CD14-positive monocyte (primary cell): ENCODE measurements around the gene RAD51D. TPM values are rescaled to one million over a fixed set of nuclear protein-coding genes. Genes with fewer than 3 reads are reported as not detected.
"Not testable (repeated sequence)": the region's sequence is repeated elsewhere in the genome, so short reads cannot be mapped to it uniquely, and the experiment has no call there.

ENCODE experiments used
- DNase-seq, 3 donors: peaks; one replicate each; pipeline ENCODE4 v3.0.0-alpha.2; 2011 to 2022
- H2AFZ ChIP-seq: 2 replicates; pipeline ENCODE4 v1.6.0; 2012; ENCODE audit warnings: mild to moderate bottlenecking, low read depth, low read length, inconsistent platforms; ENCODE audit not compliant: insufficient read depth, poor library complexity, severe bottlenecking
- H3K27ac ChIP-seq, 2 donors: 1 replicate in 1 of 2; 2 replicates in 1 of 2; pipeline ENCODE4 v1.5.1; 2012 to 2013; ENCODE audit warnings: low read length in 2 of 2, control low read depth in 1 of 2, inconsistent platforms in 1 of 2, low read depth in 1 of 2, mild to moderate bottlenecking in 1 of 2
- H3K27me3 ChIP-seq, 2 donors: one replicate each; pipeline versions ENCODE4 v1.6.0 to v1.6.1; 2011 to 2013; ENCODE audit warnings: low read length in 2 of 2; ENCODE audit not compliant: control insufficient read depth in 2 of 2, insufficient read depth in 2 of 2
- H3K36me3 ChIP-seq, 2 donors: replicated peaks in 1 of 2; 1 replicate in 1 of 2; 2 replicates in 1 of 2; pipeline versions ENCODE4 v1.5.1 to v1.6.1; 2012 to 2013; ENCODE audit warnings: low read length in 2 of 2, control low read depth in 1 of 2, inconsistent platforms in 1 of 2, mild to moderate bottlenecking in 1 of 2; ENCODE audit not compliant: insufficient read depth in 2 of 2, control insufficient read depth in 1 of 2
- H3K4me1 ChIP-seq, 2 donors: 1 replicate in 1 of 2; 2 replicates in 1 of 2; pipeline versions ENCODE4 v1.5.1 to v1.6.1; 2012 to 2013; ENCODE audit warnings: low read length in 2 of 2, control low read depth in 1 of 2, inconsistent platforms in 1 of 2, mild to moderate bottlenecking in 1 of 2, moderate library complexity in 1 of 2; ENCODE audit not compliant: insufficient read depth in 2 of 2, control insufficient read depth in 1 of 2
- H3K4me2 ChIP-seq: replicated peaks from 2 replicates; pipeline ENCODE3; 2012; ENCODE audit warnings: low read length, moderate library complexity, mild to moderate bottlenecking; ENCODE audit not compliant: poor library complexity, severe bottlenecking; ENCODE audit errors: extremely low read depth
- H3K4me3 ChIP-seq, 3 experiments: fragments of 200-600 bp in 1 of 3; sonication (generic) in 1 of 3; replicated peaks in 1 of 3; 1 replicate in 2 of 3; 2 replicates in 1 of 3; pipeline ENCODE4 v1.5.1; 2011 to 2013; ENCODE audit warnings: low read length in 3 of 3, mild to moderate bottlenecking in 3 of 3, control low read depth in 2 of 3, low read depth in 2 of 3, inconsistent platforms in 1 of 3, moderate library complexity in 1 of 3
- H3K79me2 ChIP-seq: 2 replicates; pipeline ENCODE4 v1.6.0; 2012; ENCODE audit warnings: mild to moderate bottlenecking, control low read depth, inconsistent platforms, low read length, moderate library complexity; ENCODE audit not compliant: insufficient read depth
- H3K9ac ChIP-seq: 2 replicates; pipeline ENCODE4 v1.6.0; 2017; ENCODE audit warnings: low read length, mild to moderate bottlenecking; ENCODE audit not compliant: insufficient read depth, poor library complexity, severe bottlenecking
- H3K9me3 ChIP-seq, 2 donors: replicated peaks in 1 of 2; 1 replicate in 1 of 2; 2 replicates in 1 of 2; pipeline versions ENCODE4 v1.5.1 to v1.6.1; 2012 to 2013; ENCODE audit warnings: low read length in 2 of 2, control low read depth in 1 of 2; ENCODE audit not compliant: control insufficient read depth in 1 of 2, insufficient read depth in 1 of 2
- H4K20me1 ChIP-seq: 2 replicates; pipeline ENCODE4 v1.6.0; 2012; ENCODE audit warnings: mild to moderate bottlenecking, low read length, control low read depth, moderate library complexity; ENCODE audit not compliant: insufficient read depth
- H3K27ac Mint-ChIP-seq, 7 donors: one replicate each; pipeline ENCODE4 v1.8.0; 2020; ENCODE audit warnings: mild to moderate bottlenecking in 7 of 7, mixed read lengths in 7 of 7, moderate library complexity in 6 of 7, inconsistent platforms in 2 of 7
- H3K27me3 Mint-ChIP-seq, 3 donors: one replicate each; pipeline ENCODE4 v1.8.0; 2021 to 2022; ENCODE audit warnings: low read depth in 3 of 3, mild to moderate bottlenecking in 3 of 3, mixed read lengths in 3 of 3, moderate library complexity in 3 of 3, inconsistent platforms in 1 of 3
- H3K36me3 Mint-ChIP-seq, 2 donors: one replicate each; pipeline ENCODE4 v1.8.0; 2020; ENCODE audit warnings: mixed read lengths in 2 of 2, inconsistent platforms in 1 of 2, mild to moderate bottlenecking in 1 of 2
- H3K4me1 Mint-ChIP-seq: one replicate; pipeline ENCODE4 v1.8.0; 2020; ENCODE audit warnings: mild to moderate bottlenecking, mixed read lengths
- H3K4me3 Mint-ChIP-seq, 2 donors: one replicate each; pipeline ENCODE4 v1.8.0; 2020; ENCODE audit warnings: mild to moderate bottlenecking in 2 of 2, mixed read lengths in 2 of 2, moderate library complexity in 1 of 2
- H3K9me3 Mint-ChIP-seq, 7 donors: one replicate each; pipeline ENCODE4 v1.8.0; 2020 to 2022; ENCODE audit warnings: mixed read lengths in 7 of 7, mild to moderate bottlenecking in 6 of 7, moderate library complexity in 6 of 7, inconsistent platforms in 2 of 7
- WGBS: methylation state at CpG from one replicate; pipeline ENCODE4 v1.1.5; 2013; ENCODE audit warnings: missing lambda C conversion rate; ENCODE audit not compliant: insufficient coverage; 5-methylcytosine and 5-hydroxymethylcytosine counted together
- intact Hi-C, 2 donors: fragments of 100-400 bp; cut with micrococcal nuclease; formaldehyde crosslinking; loops; one replicate each; pipeline versions ENCODE4 v1.15.0 to v1.15.1; 2023
- polyA plus RNA-seq, 3 donors: library from polyadenylated mRNA; depleted of rRNA in 1 of 3; unstranded in 2 of 3; stranded (reverse) in 1 of 3; fragments of 300-500 nt in 2 of 3; fragments of >200 nt in 1 of 3; fragmentation: Illumina TruSeq in 2 of 3; gene quantifications; 1 replicate in 2 of 3; 2 replicates in 1 of 3; pipeline ENCODE4 v1.2.3, GENCODE V29; 2012 to 2021
- TF ChIP-seq, protein P1 (sequence below): fragments of 200-600 bp; IDR thresholded peaks from one replicate; pipeline ENCODE4 v1.8.0; 2022; ENCODE audit warnings: antibody characterized with exemption, mild to moderate bottlenecking

RAD51D gene
- polyA plus RNA-seq, 3 donors = 4.4 to 6.9 (median 5.8) TPM

DNA sequence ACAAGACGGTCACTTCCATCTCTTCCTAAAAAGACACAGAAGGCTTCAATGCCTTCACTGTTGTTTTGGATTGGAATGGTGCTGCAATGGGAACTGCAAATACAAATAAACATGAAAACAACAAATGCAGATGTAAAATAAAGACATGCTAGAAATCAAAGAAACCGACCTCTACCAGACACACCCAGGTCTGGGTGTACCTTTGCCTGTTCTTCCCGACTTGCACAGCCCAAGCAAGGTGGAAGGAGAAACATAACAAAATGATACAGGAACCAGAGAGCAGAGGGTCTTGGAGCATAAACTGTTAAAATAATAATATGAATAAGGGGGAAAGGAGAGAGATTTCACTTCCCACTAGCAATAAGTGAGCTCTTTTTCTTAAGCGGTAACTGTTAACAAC is 73.4 kb downstream of the RAD51D start:
- Histone ChIP-seq H3K36me3 (peaks cover 0 to 1% of the 10 kb centered on the region in 2 donors), H4K20me1 (peaks cover 4% of the 10 kb centered on the region), H3K9me3 (no peaks in the 10 kb centered on the region), H3K4me3 (peak overlapping the region in 1 of 3 experiments; percentile 12), H3K9ac (no peak overlapping the region), H3K27me3 (no peaks in the 10 kb centered on the region), H3K4me1 (peaks cover 32 to 36% of the 10 kb centered on the region in 2 donors), H3K79me2 (peaks cover 72% of the 10 kb centered on the region), H3K27ac (peak overlapping the region in 1 of 2 donors; percentile 53), H2AFZ (no peak overlapping the region), H3K4me2 (no peak overlapping the region)
- intact Hi-C loops = loop anchor here in 1 of 2 donors (5.0 kb wide), 1 partner anchor 41 kb away; no protein-coding TSS in a partner anchor
- TF ChIP-seq, protein P1, sequence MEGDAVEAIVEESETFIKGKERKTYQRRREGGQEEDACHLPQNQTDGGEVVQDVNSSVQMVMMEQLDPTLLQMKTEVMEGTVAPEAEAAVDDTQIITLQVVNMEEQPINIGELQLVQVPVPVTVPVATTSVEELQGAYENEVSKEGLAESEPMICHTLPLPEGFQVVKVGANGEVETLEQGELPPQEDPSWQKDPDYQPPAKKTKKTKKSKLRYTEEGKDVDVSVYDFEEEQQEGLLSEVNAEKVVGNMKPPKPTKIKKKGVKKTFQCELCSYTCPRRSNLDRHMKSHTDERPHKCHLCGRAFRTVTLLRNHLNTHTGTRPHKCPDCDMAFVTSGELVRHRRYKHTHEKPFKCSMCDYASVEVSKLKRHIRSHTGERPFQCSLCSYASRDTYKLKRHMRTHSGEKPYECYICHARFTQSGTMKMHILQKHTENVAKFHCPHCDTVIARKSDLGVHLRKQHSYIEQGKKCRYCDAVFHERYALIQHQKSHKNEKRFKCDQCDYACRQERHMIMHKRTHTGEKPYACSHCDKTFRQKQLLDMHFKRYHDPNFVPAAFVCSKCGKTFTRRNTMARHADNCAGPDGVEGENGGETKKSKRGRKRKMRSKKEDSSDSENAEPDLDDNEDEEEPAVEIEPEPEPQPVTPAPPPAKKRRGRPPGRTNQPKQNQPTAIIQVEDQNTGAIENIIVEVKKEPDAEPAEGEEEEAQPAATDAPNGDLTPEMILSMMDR = no peak
- no CpG with 5 or more reads among the region's 4 CpGs for whole genome bisulfite sequencing
- Mint-ChIP-seq H3K9me3 (peaks cover 0 to under 1% (median 0%) of the 10 kb centered on the region in 7 donors), H3K4me3 (peak overlapping the region in 1 of 2 donors; percentile 11), H3K27me3 (no peaks in the 10 kb centered on the region), H3K36me3 (peaks cover 14 to 24% of the 10 kb centered on the region in 2 donors), H3K27ac (peak overlapping the region in 4 of 7 donors; percentile 44 to 85 (median 64)), H3K4me1 (peaks cover 37% of the 10 kb centered on the region)
- no peak for DNase-seq

DNA sequence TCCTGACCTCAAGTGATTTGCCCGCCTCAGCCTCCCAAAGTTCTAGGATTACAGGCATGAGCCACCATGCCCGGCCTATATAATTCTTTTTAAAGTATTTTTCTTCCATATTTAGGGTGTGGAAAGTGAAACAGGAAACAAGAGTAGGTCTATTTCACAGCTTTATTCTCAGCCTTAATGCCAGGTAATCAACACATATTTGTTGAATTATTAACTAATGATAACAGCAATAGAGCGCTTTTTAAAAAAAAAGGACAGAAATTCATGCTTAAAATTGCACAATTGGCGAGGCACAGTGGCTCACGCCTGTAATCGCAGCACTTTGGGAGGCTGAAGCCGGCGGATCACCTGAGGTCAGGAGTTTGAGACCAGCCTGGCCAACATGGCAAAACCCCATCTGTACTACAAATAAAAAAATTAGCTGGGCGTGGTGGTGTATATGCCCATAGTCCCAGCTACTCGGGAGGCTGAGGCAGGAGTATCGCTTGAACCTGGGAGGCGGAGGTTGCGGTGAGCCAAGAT is 74.1 kb downstream of the RAD51D start:
- H3K27me3 Mint-ChIP-seq, DNase-seq, H3K4me2 ChIP-seq, H3K9ac ChIP-seq, H3K27me3 ChIP-seq, H3K9me3 ChIP-seq, H3K9me3 Mint-ChIP-seq, H4K20me1 ChIP-seq, H3K36me3 ChIP-seq, H2AFZ ChIP-seq, H3K4me3 Mint-ChIP-seq: not testable (repeated sequence)
- peaks cover 20 to 30% of the 10 kb centered on the region in 2 donors for H3K36me3 Mint-ChIP-seq
- Histone ChIP-seq H3K4me1 (peaks cover 24 to 29% of the 10 kb centered on the region in 2 donors), H3K4me3 (peak overlapping the region in 1 of 3 experiments; percentile 12), H3K79me2 (peaks cover 78% of the 10 kb centered on the region), H3K27ac (peak overlapping the region in 1 of 2 donors; percentile 6)
- H3K27ac Mint-ChIP-seq = peak overlapping the region in 3 of 7 donors; percentile 66 to 85 (median 74)
- intact Hi-C loops = loop anchor here in 1 of 2 donors (5.0 kb wide), 1 partner anchor 42 kb away; no protein-coding TSS in a partner anchor
- peaks cover 34% of the 10 kb centered on the region for H3K4me1 Mint-ChIP-seq
- WGBS = 90% methylated on average over 2 of the region's 13 CpGs
